GM23338 (cell line): ENCODE data around the gene PAIP2B. TPM values are rescaled to one million over a fixed set of nuclear protein-coding genes. Genes with fewer than 3 reads are reported as not detected.

Experiments
- ATAC-seq: fragments of 200-7000 bp; cut with Tn5 transposase; 3 replicates; pipeline ENCODE4 v1.9.1; 2020
- DNase-seq: peaks from one replicate; pipeline ENCODE4 v3.0.0-alpha.2; 2015; ENCODE audit warnings: low spot score
- H2AFZ ChIP-seq: fragments of 200-600 bp; sonication (generic); 2 replicates; pipeline ENCODE4 v1.8.0; 2016; ENCODE audit warnings: antibody characterized with exemption, mild to moderate bottlenecking, moderate library complexity
- H3F3A ChIP-seq: fragments of 200-600 bp; sonication (generic); replicated peaks from 2 replicates; pipeline ENCODE4 v1.8.0; 2017; ENCODE audit warnings: antibody characterized with exemption, mixed run types, low read depth
- H3K27ac ChIP-seq: fragments of 200-600 bp; sonication (generic); 2 replicates; pipeline ENCODE4 v1.6.1; 2016; ENCODE audit warnings: low read depth
- H3K27me3 ChIP-seq: fragments of 200-600 bp; sonication (generic); 2 replicates; pipeline ENCODE4 v1.8.0; 2016; ENCODE audit warnings: mild to moderate bottlenecking, mixed run types, moderate library complexity; ENCODE audit not compliant: insufficient read depth
- H3K36me3 ChIP-seq: fragments of 200-600 bp; sonication (generic); 2 replicates; pipeline ENCODE4 v1.8.0; 2016; ENCODE audit warnings: mild to moderate bottlenecking; ENCODE audit not compliant: insufficient read depth
- H3K4me1 ChIP-seq: fragments of 200-600 bp; sonication (generic); 2 replicates; pipeline ENCODE4 v1.8.0; 2016; ENCODE audit warnings: mild to moderate bottlenecking, moderate library complexity; ENCODE audit not compliant: insufficient read depth
- H3K4me2 ChIP-seq: fragments of 200-600 bp; sonication (generic); 2 replicates; pipeline ENCODE4 v1.7.1; 2017; ENCODE audit warnings: mixed run types
- H3K4me3 ChIP-seq: fragments of 200-600 bp; sonication (generic); 2 replicates; pipeline ENCODE4 v1.6.1; 2016; ENCODE audit warnings: mixed run types
- H3K79me2 ChIP-seq: fragments of 200-600 bp; sonication (generic); replicated peaks from 2 replicates; pipeline ENCODE4 v1.8.0; 2017; ENCODE audit warnings: mild to moderate bottlenecking; ENCODE audit not compliant: insufficient read depth
- H3K9me2 ChIP-seq: fragments of 200-600 bp; sonication (generic); 2 replicates; pipeline ENCODE4 v1.8.0; 2017; ENCODE audit not compliant: insufficient read depth
- H4K20me1 ChIP-seq: fragments of 200-600 bp; sonication (generic); replicated peaks from 2 replicates; pipeline ENCODE4 v1.8.0; 2017; ENCODE audit warnings: mild to moderate bottlenecking; ENCODE audit not compliant: insufficient read depth
- H3K27ac Mint-ChIP-seq: 2 replicates; pipeline ENCODE4 v1.8.0; 2020; ENCODE audit warnings: inconsistent platforms, mild to moderate bottlenecking, moderate library complexity, mixed read lengths
- H3K27me3 Mint-ChIP-seq: 3 replicates; pipeline ENCODE4 v1.8.0; 2022; ENCODE audit warnings: low read depth, mild to moderate bottlenecking, moderate library complexity, mixed read lengths, inconsistent platforms; ENCODE audit not compliant: insufficient read depth, poor library complexity
- H3K36me3 Mint-ChIP-seq: 3 replicates; pipeline ENCODE4 v1.8.0; 2021; ENCODE audit warnings: low read depth, mild to moderate bottlenecking, inconsistent platforms, moderate library complexity, mixed read lengths
- H3K4me1 Mint-ChIP-seq: 3 replicates; pipeline ENCODE4 v1.8.0; 2020; ENCODE audit warnings: mild to moderate bottlenecking, inconsistent platforms, mixed read lengths
- H3K4me3 Mint-ChIP-seq: 3 replicates; pipeline ENCODE4 v1.8.0; 2021; ENCODE audit warnings: moderate library complexity, mild to moderate bottlenecking, inconsistent platforms, mixed read lengths
- H3K9me3 Mint-ChIP-seq: 3 replicates; pipeline ENCODE4 v1.8.0; 2020; ENCODE audit warnings: moderate library complexity, mild to moderate bottlenecking, inconsistent platforms, mixed read lengths
- CREB1 ChIP-seq: fragments of 250-450 bp; sonication (Bioruptor Pico); IDR thresholded peaks from 2 replicates; pipeline ENCODE4 v1.5.0; 2020; ENCODE audit warnings: low read depth, mild to moderate bottlenecking, moderate library complexity
- EZH2 ChIP-seq: fragments of 200-600 bp; sonication (generic); IDR thresholded peaks from one replicate; pipeline ENCODE4 v1.8.0; 2017; ENCODE audit warnings: antibody characterized with exemption, mild to moderate bottlenecking, low read depth; ENCODE audit not compliant: unreplicated experiment
- EZH2phosphoT487 ChIP-seq: fragments of 200-600 bp; sonication (generic); IDR thresholded peaks from one replicate; pipeline ENCODE4 v1.8.1; 2018; ENCODE audit warnings: antibody characterized with exemption; ENCODE audit not compliant: unreplicated experiment
- JUNB ChIP-seq: IDR thresholded peaks from one replicate; pipeline ENCODE4 v1.6.1; 2016; ENCODE audit warnings: antibody characterized with exemption; ENCODE audit not compliant: unreplicated experiment
- NANOG ChIP-seq: IDR thresholded peaks from 2 replicates; pipeline ENCODE4 v1.6.1; 2016; ENCODE audit warnings: antibody characterized with exemption, borderline replicate concordance
- POLR2AphosphoS5 ChIP-seq: IDR thresholded peaks from 2 replicates; pipeline ENCODE4 v1.6.1; 2016; ENCODE audit warnings: antibody characterized with exemption, low read depth
- REST ChIP-seq: IDR thresholded peaks from one replicate; pipeline ENCODE4 v1.6.1; 2018; ENCODE audit warnings: antibody characterized with exemption; ENCODE audit not compliant: unreplicated experiment
- STAT1 ChIP-seq: IDR thresholded peaks from one replicate; pipeline ENCODE4 v1.6.1; 2016; ENCODE audit warnings: antibody characterized with exemption; ENCODE audit not compliant: unreplicated experiment
- ZNF114 ChIP-seq: fragments of 250-450 bp; sonication (Bioruptor Pico); IDR thresholded peaks from 2 replicates; pipeline ENCODE4 v1.5.0; 2020; ENCODE audit warnings: mild to moderate bottlenecking, moderate library complexity
- ZNF331 ChIP-seq: fragments of 250-450 bp; sonication (Bioruptor Pico); IDR thresholded peaks from 2 replicates; pipeline ENCODE4 v1.5.0; 2020; ENCODE audit warnings: low read depth, mild to moderate bottlenecking, moderate library complexity
- ZNF462 ChIP-seq: fragments of 250-450 bp; sonication (Bioruptor Pico); IDR thresholded peaks from 2 replicates; pipeline ENCODE4 v1.5.0; 2020; ENCODE audit warnings: mild to moderate bottlenecking, moderate library complexity
- polyA plus RNA-seq: library from polyadenylated mRNA; unstranded; fragments of >200 nt; fragmentation: Nextera tagmentation; extraction: Ambion mirVana; gene quantifications from 2 replicates; pipeline ENCODE4 v1.2.1, GENCODE V29; 2016
- total RNA-seq: library from RNA; depleted of rRNA; stranded (reverse); fragments of >200 nt; shearing (Covaris generic); gene quantifications from 2 replicates; pipeline ENCODE4 v1.2.3, GENCODE V29; 2014
- TF ChIP-seq, protein P1 (sequence below), 2 experiments: fragments of 200-600 bp in 1 of 2; sonication (generic) in 1 of 2; conservative IDR thresholded peaks; 2 replicates each; pipeline versions ENCODE4 v1.5.1 to v1.6.1; 2016 to 2017; ENCODE audit warnings: antibody characterized with exemption in 2 of 2, low read depth in 2 of 2, mild to moderate bottlenecking in 2 of 2, moderate library complexity in 1 of 2
- TF ChIP-seq, protein P2 (sequence below): IDR thresholded peaks from 2 replicates; pipeline ENCODE4 v1.6.1; 2016; ENCODE audit warnings: antibody characterized with exemption

Gene PAIP2B
- total and polyA plus RNA-seq, 2 experiments from 2014 or later: 7.6 to 29.7 TPM

DNA sequence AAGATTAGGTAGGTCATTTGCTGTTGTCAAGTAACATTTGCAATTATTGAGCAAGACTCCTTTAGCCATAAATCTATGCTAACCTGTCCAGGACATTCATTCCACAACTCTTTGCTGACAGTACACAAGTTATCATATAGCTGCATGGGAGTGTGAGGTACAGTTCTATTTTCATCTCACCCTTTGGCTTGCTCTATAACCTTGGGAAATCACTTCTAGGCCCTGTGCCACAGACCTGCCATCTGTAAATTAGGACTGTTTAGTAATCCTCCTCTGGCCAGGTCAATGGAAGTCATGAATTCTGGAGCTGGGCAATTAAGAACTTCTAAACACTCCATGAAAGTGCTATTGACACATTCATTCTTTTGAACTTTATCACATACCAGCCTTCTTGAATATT lies 34.6 kb upstream of the PAIP2B start:
- Mint-ChIP-seq H3K27ac (no peak overlapping the region), H3K4me3 (no peak overlapping the region), H3K4me1 (no peaks in the 10 kb centered on the region; the same call in 2 of the 3 replicates), H3K9me3 (no peaks in the 10 kb centered on the region), H3K27me3 (no peaks in the 10 kb centered on the region), H3K36me3 (no peaks in the 10 kb centered on the region)
- no peaks in the 10 kb centered on the region for H4K20me1 ChIP-seq
- no peaks in the 10 kb centered on the region for H3K79me2 ChIP-seq
- H3K9me2 ChIP-seq: 0 out of 2 replicates have a peak, but pooled peaks cover 4% of the 10 kb centered on the region
- no peaks in the 10 kb centered on the region; the same call in 1 of the 2 replicates for H3K4me1 ChIP-seq
- DNase-seq (no peak), ATAC-seq (no peak)
- H3K36me3 ChIP-seq: no peaks in the 10 kb centered on the region
- TF ChIP-seq CREB1 (CRISPR knock-in tag) (no peak), STAT1 (no peak), JUNB (no peak), NANOG (no peak), EZH2phosphoT487 (no peak), ZNF331 (CRISPR knock-in tag) (no peak), ZNF114 (CRISPR knock-in tag) (no peak), EZH2 (no peak), POLR2AphosphoS5 (no peak), REST (no peak), ZNF462 (CRISPR knock-in tag) (no peak)
- TF ChIP-seq, protein P1, sequence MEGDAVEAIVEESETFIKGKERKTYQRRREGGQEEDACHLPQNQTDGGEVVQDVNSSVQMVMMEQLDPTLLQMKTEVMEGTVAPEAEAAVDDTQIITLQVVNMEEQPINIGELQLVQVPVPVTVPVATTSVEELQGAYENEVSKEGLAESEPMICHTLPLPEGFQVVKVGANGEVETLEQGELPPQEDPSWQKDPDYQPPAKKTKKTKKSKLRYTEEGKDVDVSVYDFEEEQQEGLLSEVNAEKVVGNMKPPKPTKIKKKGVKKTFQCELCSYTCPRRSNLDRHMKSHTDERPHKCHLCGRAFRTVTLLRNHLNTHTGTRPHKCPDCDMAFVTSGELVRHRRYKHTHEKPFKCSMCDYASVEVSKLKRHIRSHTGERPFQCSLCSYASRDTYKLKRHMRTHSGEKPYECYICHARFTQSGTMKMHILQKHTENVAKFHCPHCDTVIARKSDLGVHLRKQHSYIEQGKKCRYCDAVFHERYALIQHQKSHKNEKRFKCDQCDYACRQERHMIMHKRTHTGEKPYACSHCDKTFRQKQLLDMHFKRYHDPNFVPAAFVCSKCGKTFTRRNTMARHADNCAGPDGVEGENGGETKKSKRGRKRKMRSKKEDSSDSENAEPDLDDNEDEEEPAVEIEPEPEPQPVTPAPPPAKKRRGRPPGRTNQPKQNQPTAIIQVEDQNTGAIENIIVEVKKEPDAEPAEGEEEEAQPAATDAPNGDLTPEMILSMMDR (conservative IDR thresholded peaks at IDR 0.05; ENCODE audit: low read depth in 2 of 2): no peak
- TF ChIP-seq, protein P2, sequence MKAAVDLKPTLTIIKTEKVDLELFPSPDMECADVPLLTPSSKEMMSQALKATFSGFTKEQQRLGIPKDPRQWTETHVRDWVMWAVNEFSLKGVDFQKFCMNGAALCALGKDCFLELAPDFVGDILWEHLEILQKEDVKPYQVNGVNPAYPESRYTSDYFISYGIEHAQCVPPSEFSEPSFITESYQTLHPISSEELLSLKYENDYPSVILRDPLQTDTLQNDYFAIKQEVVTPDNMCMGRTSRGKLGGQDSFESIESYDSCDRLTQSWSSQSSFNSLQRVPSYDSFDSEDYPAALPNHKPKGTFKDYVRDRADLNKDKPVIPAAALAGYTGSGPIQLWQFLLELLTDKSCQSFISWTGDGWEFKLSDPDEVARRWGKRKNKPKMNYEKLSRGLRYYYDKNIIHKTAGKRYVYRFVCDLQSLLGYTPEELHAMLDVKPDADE: no peak
- H3K27me3 ChIP-seq: no peaks in the 10 kb centered on the region
- H3F3A ChIP-seq: no peaks in the 10 kb centered on the region
- no peak overlapping the region for H3K4me2 ChIP-seq
- H3K4me3 ChIP-seq: no peak overlapping the region
- no peak overlapping the region for H2AFZ ChIP-seq
- no peak overlapping the region for H3K27ac ChIP-seq
